HG02973 (cell line): Measurements from ENCODE around the gene SHANK2.

Experiments
- ATAC-seq: cut with Tn5 transposase; IDR thresholded peaks from one replicate; pipeline ENCODE4 v1.9.1; 2021; ENCODE audit warnings: moderate library complexity; ENCODE audit not compliant: unreplicated experiment

The SHANK2 gene

GRCh38 chr11:71269603-71270511 lies 17.5 kb upstream of the SHANK2 start:
- ATAC-seq: no peak

- ATAC-seq: no peak
These were observed 16.4 kb upstream of the SHANK2 start for GRCh38 chr11:71268706-71269321.

GRCh38 chr11:71267807-71268421 lies 15.5 kb upstream of the SHANK2 start:
- ATAC-seq: no peak

GRCh38 chr11:71266114-71266833 lies 13.9 kb upstream of the SHANK2 start:
- no peak for ATAC-seq

- no peak for ATAC-seq
These were observed 13.2 kb upstream of the SHANK2 start for GRCh38 chr11:71265559-71266092.

GRCh38 chr11:71263386-71263785 lies 11.0 kb upstream of the SHANK2 start:
- ATAC-seq: no peak

- no peak for ATAC-seq
These were observed 3.6 kb upstream of the SHANK2 start for GRCh38 chr11:71255800-71256479.

GRCh38 chr11:71255323-71255722 lies 2.9 kb upstream of the SHANK2 start:
- no peak for ATAC-seq

- no peak for ATAC-seq
These were observed 1.4 kb upstream of the SHANK2 start for GRCh38 chr11:71253794-71254193.

- no peak for ATAC-seq
These were observed 673 bp upstream of the SHANK2 start for GRCh38 chr11:71252770-71253730.

- no peak for ATAC-seq
These were observed 562 bp downstream of the SHANK2 start for GRCh38 chr11:71251761-71252268.

- ATAC-seq: no peak
These were observed 1.1 kb downstream of the SHANK2 start for GRCh38 chr11:71251151-71251721.

GRCh38 chr11:71250523-71251150 lies 1.7 kb downstream of the SHANK2 start:
- no peak for ATAC-seq

- ATAC-seq: no peak
These were observed 3.1 kb downstream of the SHANK2 start for GRCh38 chr11:71249301-71249700.

GRCh38 chr11:71248656-71249055 lies 3.7 kb downstream of the SHANK2 start:
- no peak for ATAC-seq

GRCh38 chr11:71248251-71248570 lies 4.2 kb downstream of the SHANK2 start:
- ATAC-seq: no peak

- ATAC-seq: no peak
These were observed 4.7 kb downstream of the SHANK2 start for GRCh38 chr11:71247551-71248250.

- no peak for ATAC-seq
These were observed 5.8 kb downstream of the SHANK2 start for GRCh38 chr11:71246559-71246958.
